CD4-positive, alpha-beta T cell (primary cell): ENCODE results near the gene FAM107B. TPM values are rescaled to one million over a fixed set of nuclear protein-coding genes. Genes with fewer than 3 reads are reported as not detected.

Source experiments
- ATAC-seq: fragments of 200-7000 bp; cut with Tn5 transposase; one replicate; pipeline ENCODE4 v1.10.0; 2022; ENCODE audit warnings: mild to moderate bottlenecking; ENCODE audit not compliant: poor library complexity
- CTCF ChIA-PET: fragments of 350-600 bp; sonication (Branson Sonifier 250); formaldehyde crosslinking; loops from one replicate; lab custom pipeline; 2021; ENCODE audit warnings: antibody characterized with exemption, inconsistent platforms; lab: Charles Lee
- POLR2A ChIA-PET: fragments of 350-600 bp; sonication (Branson Sonifier 250); formaldehyde crosslinking; loops from one replicate; lab custom pipeline; 2021; ENCODE audit warnings: antibody characterized with exemption, inconsistent platforms; lab: Charles Lee
- DNase-seq, 14 experiments: peaks; one replicate each; pipeline ENCODE4 v3.0.0-alpha.2; 2013 to 2020; ENCODE audit warnings: mixed read lengths in 2 of 14
- H3K27ac ChIP-seq, 2 donors: one replicate each; pipeline versions ENCODE4 v1.5.1 to v1.7.0; 2013; ENCODE audit warnings: low read length in 2 of 2, low read depth in 1 of 2, mild to moderate bottlenecking in 1 of 2
- H3K27me3 ChIP-seq, 2 experiments: 1 replicate in 1 of 2; 2 replicates in 1 of 2; pipeline versions ENCODE4 v1.6.1 to v1.7.0; 2013; ENCODE audit warnings: low read length in 2 of 2, control low read depth in 1 of 2, mild to moderate bottlenecking in 1 of 2, moderate library complexity in 1 of 2; ENCODE audit not compliant: insufficient read depth in 2 of 2, control insufficient read depth in 1 of 2
- H3K36me3 ChIP-seq: one replicate; pipeline ENCODE4 v1.6.1; 2013; ENCODE audit warnings: low read length, control low read depth; ENCODE audit not compliant: insufficient read depth
- H3K4me1 ChIP-seq: one replicate; pipeline ENCODE4 v1.6.1; 2013; ENCODE audit warnings: low read length, control low read depth; ENCODE audit not compliant: insufficient read depth
- H3K4me3 ChIP-seq: one replicate; pipeline ENCODE4 v1.5.1; 2013; ENCODE audit warnings: mild to moderate bottlenecking, low read length, moderate library complexity
- H3K9me3 ChIP-seq, 2 experiments: 1 replicate in 1 of 2; 2 replicates in 1 of 2; pipeline versions ENCODE4 v1.6.1 to v1.7.0; 2013; ENCODE audit warnings: low read length in 2 of 2, mild to moderate bottlenecking in 2 of 2, control low read depth in 1 of 2, moderate library complexity in 1 of 2; ENCODE audit not compliant: control insufficient read depth in 1 of 2, insufficient read depth in 1 of 2
- H3K27ac Mint-ChIP-seq: one replicate; pipeline ENCODE4 v1.8.0; 2020; ENCODE audit warnings: mixed read lengths
- H3K27me3 Mint-ChIP-seq: one replicate; pipeline ENCODE4 v1.8.0; 2021; ENCODE audit warnings: mixed read lengths
- H3K36me3 Mint-ChIP-seq: one replicate; pipeline ENCODE4 v1.8.0; 2021; ENCODE audit warnings: low read depth, mixed read lengths
- H3K4me1 Mint-ChIP-seq: one replicate; pipeline ENCODE4 v1.8.0; 2021; ENCODE audit warnings: low read depth, mixed read lengths
- H3K4me3 Mint-ChIP-seq: one replicate; pipeline ENCODE4 v1.8.0; 2020; ENCODE audit warnings: mild to moderate bottlenecking, mixed read lengths
- H3K9me3 Mint-ChIP-seq: one replicate; pipeline ENCODE4 v1.8.0; 2020; ENCODE audit warnings: mixed read lengths
- intact Hi-C, 2 experiments: fragments of 100-400 bp; cut with DNase I in 1 of 2; cut with micrococcal nuclease in 1 of 2; formaldehyde crosslinking; loops; one replicate each; pipeline versions ENCODE4 v1.15.1 to v1.9.0; 2023 to 2025; cut with DNase I, micrococcal nuclease
- total RNA-seq, 174 experiments: library from RNA in 2 of 174; stranded (reverse) in 2 of 174; gene quantifications; one replicate each; pipeline ENCODE4 v1.2.3 and lab custom pipeline; 2021 to 2026
- TF ChIP-seq, protein P1 (sequence below): fragments of 200-600 bp; IDR thresholded peaks from one replicate; pipeline ENCODE4 v1.8.0; 2022; ENCODE audit warnings: antibody characterized with exemption, mild to moderate bottlenecking

Gene FAM107B
- total RNA-seq, 2 experiments from 2014 or later = 261 to 262 TPM

DNA sequence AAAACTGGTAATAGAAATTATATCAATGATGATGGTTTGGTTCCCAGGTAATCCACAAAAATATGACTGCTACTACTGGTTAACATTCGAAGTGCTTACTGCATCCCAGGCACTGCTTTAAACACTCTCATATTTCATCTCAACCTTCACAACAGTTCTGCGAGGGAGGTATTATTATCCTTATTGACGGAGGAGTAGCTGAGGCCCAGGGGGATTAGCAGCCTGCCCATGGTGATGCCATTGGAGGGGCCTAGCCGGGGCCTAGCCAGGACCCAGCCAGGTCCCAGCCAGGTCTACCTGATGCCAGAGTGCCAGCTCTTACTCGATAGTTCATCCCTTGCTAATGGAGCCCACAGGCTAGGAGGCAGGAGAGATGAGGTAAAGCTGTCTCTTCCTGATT lies 217.1 kb downstream of the FAM107B start:
- peaks cover 98% of the 10 kb centered on the region for H3K4me1 Mint-ChIP-seq
- peak overlapping the region; percentile 98 for H3K27ac Mint-ChIP-seq
- Histone ChIP-seq H3K27ac (no peak overlapping the region), H3K4me1 (peaks cover 87% of the 10 kb centered on the region), H3K36me3 (peaks cover 9% of the 10 kb centered on the region), H3K27me3 (no peaks in the 10 kb centered on the region), H3K4me3 (no peak overlapping the region), H3K9me3 (no peaks in the 10 kb centered on the region)
- ChIA-PET CTCF (interaction anchor here (1.8 to 2.9 kb wide), 2 partner anchors 14 to 20 kb away, joined by 5 to 11 read pairs; no protein-coding TSS in a partner anchor), POLR2A (interaction anchor here (1.3 to 5.7 kb wide), 5 partner anchors 12 to 31 kb away, joined by 3 to 43 read pairs (median 7); no protein-coding TSS in a partner anchor)
- intact Hi-C loops = loop anchor here in 1 of 2 experiments (10.0 kb wide), 1 partner anchor 553 kb away; no protein-coding TSS in a partner anchor
- H3K4me3 Mint-ChIP-seq = peak overlapping the region; percentile 61
- no peaks in the 10 kb centered on the region for H3K27me3 Mint-ChIP-seq
- no peaks in the 10 kb centered on the region for H3K9me3 Mint-ChIP-seq
- H3K36me3 Mint-ChIP-seq = peaks cover 52% of the 10 kb centered on the region
- ATAC-seq (no peak), DNase-seq (no peak)
- TF ChIP-seq, protein P1, sequence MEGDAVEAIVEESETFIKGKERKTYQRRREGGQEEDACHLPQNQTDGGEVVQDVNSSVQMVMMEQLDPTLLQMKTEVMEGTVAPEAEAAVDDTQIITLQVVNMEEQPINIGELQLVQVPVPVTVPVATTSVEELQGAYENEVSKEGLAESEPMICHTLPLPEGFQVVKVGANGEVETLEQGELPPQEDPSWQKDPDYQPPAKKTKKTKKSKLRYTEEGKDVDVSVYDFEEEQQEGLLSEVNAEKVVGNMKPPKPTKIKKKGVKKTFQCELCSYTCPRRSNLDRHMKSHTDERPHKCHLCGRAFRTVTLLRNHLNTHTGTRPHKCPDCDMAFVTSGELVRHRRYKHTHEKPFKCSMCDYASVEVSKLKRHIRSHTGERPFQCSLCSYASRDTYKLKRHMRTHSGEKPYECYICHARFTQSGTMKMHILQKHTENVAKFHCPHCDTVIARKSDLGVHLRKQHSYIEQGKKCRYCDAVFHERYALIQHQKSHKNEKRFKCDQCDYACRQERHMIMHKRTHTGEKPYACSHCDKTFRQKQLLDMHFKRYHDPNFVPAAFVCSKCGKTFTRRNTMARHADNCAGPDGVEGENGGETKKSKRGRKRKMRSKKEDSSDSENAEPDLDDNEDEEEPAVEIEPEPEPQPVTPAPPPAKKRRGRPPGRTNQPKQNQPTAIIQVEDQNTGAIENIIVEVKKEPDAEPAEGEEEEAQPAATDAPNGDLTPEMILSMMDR = no peak

DNA sequence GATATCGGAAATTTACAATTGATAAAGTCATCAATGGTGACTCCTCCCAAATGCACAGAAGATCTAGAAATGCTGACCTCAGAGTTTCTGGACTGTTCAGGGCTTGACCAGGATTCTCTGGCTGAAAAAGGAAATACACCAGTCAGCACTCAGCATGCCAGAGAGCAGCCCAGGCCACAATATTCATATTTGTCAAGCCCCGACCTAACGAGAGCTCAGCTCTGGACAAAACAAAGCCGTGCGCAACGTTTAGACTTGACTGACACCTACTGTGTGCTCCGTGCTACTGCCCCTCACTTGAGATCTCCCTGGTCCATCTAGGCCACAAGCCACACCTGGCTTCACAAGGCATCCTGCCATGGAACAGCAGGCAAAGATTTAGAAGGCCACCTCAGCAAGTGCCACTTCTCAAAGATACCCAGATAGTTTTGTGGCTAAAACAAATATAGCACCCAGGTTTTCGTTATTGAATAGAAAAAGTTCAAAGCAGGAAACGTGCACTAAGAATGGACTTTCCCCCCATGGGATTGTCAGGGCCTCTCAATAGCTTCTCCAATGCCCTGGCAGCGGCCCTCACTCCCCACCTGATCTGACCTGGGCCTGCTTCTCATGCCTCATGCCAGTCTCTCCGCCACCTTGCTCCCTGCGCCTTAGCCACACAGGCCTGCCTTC lies 218.3 kb downstream of the FAM107B start:
- TF ChIP-seq, protein P1 = no peak
- DNase-seq = peak in 3 of 14 experiments; percentile 68 to 77 (median 71)
- H3K27ac ChIP-seq = peak overlapping the region; percentile 38 to 53
- Mint-ChIP-seq H3K36me3 (peaks cover 63% of the 10 kb centered on the region), H3K4me1 (peaks cover 98% of the 10 kb centered on the region), H3K27me3 (no peaks in the 10 kb centered on the region), H3K9me3 (no peaks in the 10 kb centered on the region), H3K27ac (peak overlapping the region; percentile 98), H3K4me3 (peak overlapping the region; percentile 45)
- no peaks in the 10 kb centered on the region for H3K9me3 ChIP-seq
- peaks cover 20% of the 10 kb centered on the region for H3K36me3 ChIP-seq
- peaks cover 86% of the 10 kb centered on the region for H3K4me1 ChIP-seq
- ChIA-PET POLR2A (interaction anchor here (0.7 to 1.4 kb wide), 4 partner anchors 14 to 49 kb away, joined by 3 to 7 read pairs (median 4); no protein-coding TSS in a partner anchor), CTCF (interaction anchor here (0.6 to 2.9 kb wide), 4 partner anchors 8 to 18 kb away, joined by 3 to 11 read pairs (median 4); no protein-coding TSS in a partner anchor)
- no peak overlapping the region for H3K4me3 ChIP-seq
- no peaks in the 10 kb centered on the region for H3K27me3 ChIP-seq
- intact Hi-C loops = loop anchor here in 1 of 2 experiments (10.0 kb wide), 1 partner anchor 552 kb away; no protein-coding TSS in a partner anchor
- peak; percentile 32 for ATAC-seq

DNA sequence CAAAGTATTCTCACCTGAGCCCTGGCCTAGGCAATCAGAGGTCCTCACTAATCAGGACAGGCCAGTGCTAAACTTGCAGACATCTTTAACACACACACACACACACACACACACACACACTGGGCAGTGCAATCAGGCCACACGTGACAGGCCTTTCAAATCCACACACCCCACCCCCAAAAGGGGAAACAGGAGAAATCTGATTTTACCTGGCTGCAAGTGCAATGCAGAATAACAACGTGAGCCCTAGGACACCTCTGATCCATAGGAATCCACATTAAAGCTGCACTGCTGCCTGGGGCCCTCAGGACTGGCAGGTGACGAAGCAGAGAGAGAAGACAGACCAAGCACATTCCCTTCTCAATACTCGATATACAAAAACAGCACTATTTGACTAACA lies 218.9 kb downstream of the FAM107B start:
- Histone ChIP-seq H3K9me3 (no peaks in the 10 kb centered on the region), H3K36me3 (peaks cover 21% of the 10 kb centered on the region), H3K4me1 (peaks cover 84% of the 10 kb centered on the region), H3K4me3 (no peak overlapping the region), H3K27me3 (no peaks in the 10 kb centered on the region), H3K27ac (peak overlapping the region; percentile 23 to 53)
- TF ChIP-seq, protein P1 = no peak
- Mint-ChIP-seq H3K27me3 (no peaks in the 10 kb centered on the region), H3K4me1 (peaks cover 98% of the 10 kb centered on the region), H3K27ac (peak overlapping the region; percentile 98), H3K4me3 (peak overlapping the region; percentile 45), H3K9me3 (no peaks in the 10 kb centered on the region), H3K36me3 (peaks cover 69% of the 10 kb centered on the region)
- intact Hi-C loops = loop anchor here in 1 of 2 experiments (2.0 to 10.0 kb wide), 2 partner anchors 15 to 551 kb away; no protein-coding TSS in a partner anchor
- ATAC-seq = no peak
- POLR2A ChIA-PET = interaction anchor here (0.7 to 1.3 kb wide), 2 partner anchors 14 to 45 kb away, joined by 4 to 5 read pairs; no protein-coding TSS in a partner anchor
- CTCF ChIA-PET = interaction anchor here (0.6 to 2.9 kb wide), 4 partner anchors 9 to 18 kb away, joined by 3 to 11 read pairs (median 4); no protein-coding TSS in a partner anchor
- DNase-seq = no peak
